H1 (cell line): ENCODE data around the gene FERMT2. TPM values are rescaled to one million over a fixed set of nuclear protein-coding genes. Genes with fewer than 3 reads are reported as not detected.

Experiments used
- CTCF ChIA-PET: fragments of 300-600 bp; sonication (Branson Sonifier 250); formaldehyde crosslinking; loops from one replicate; lab custom pipeline; 2021; ENCODE audit not compliant: partially characterized antibody; lab: Charles Lee
- POLR2A ChIA-PET: fragments of 300-600 bp; sonication (Branson Sonifier 250); formaldehyde crosslinking; loops from one replicate; lab custom pipeline; 2021; ENCODE audit warnings: inconsistent platforms; ENCODE audit not compliant: partially characterized antibody; lab: Charles Lee
- DNase-seq, 2 experiments: peaks; one replicate each; pipeline versions ENCODE4 v3.0.0 to v3.0.0-alpha.2; 2010 to 2022; ENCODE audit warnings: low spot score in 2 of 2, low read depth in 1 of 2, mixed read lengths in 1 of 2
- FAIRE-seq: peaks from 2 replicates; lab custom pipeline; 2011; peaks lifted over from hg19 to GRCh38; lab: Jason Lieb, UNC
- H2AFZ ChIP-seq: 2 replicates; pipeline ENCODE4 v1.8.1; 2012; ENCODE audit warnings: low read length, inconsistent platforms
- H2AK5ac ChIP-seq: 2 replicates; pipeline ENCODE4 v1.6.1; 2013; ENCODE audit warnings: low read depth, low read length
- H2BK120ac ChIP-seq: replicated peaks from 2 replicates; pipeline ENCODE3; 2013; ENCODE audit warnings: low read depth, low read length, inconsistent platforms
- H2BK12ac ChIP-seq: 2 replicates; pipeline ENCODE4 v1.6.1; 2013; ENCODE audit warnings: low read depth, low read length
- H2BK15ac ChIP-seq: 2 replicates; pipeline ENCODE4 v1.6.1; 2013; ENCODE audit warnings: low read length
- H2BK20ac ChIP-seq: 2 replicates; pipeline ENCODE4 v1.6.1; 2013; ENCODE audit warnings: low read length
- H2BK5ac ChIP-seq: 2 replicates; pipeline ENCODE4 v1.6.1; 2013; ENCODE audit warnings: low read depth, low read length
- H3K14ac ChIP-seq: 2 replicates; pipeline ENCODE4 v1.6.1; 2013; ENCODE audit warnings: inconsistent platforms; ENCODE audit not compliant: insufficient read length
- H3K18ac ChIP-seq: 2 replicates; pipeline ENCODE4 v1.6.1; 2013; ENCODE audit warnings: low read length; ENCODE audit errors: extremely low read depth
- H3K23ac ChIP-seq: 2 replicates; pipeline ENCODE4 v1.6.1; 2013; ENCODE audit warnings: inconsistent platforms; ENCODE audit not compliant: insufficient read length
- H3K23me2 ChIP-seq: 2 replicates; pipeline ENCODE4 v1.6.1; 2013; ENCODE audit warnings: low read depth, low read length
- H3K27ac ChIP-seq: 2 replicates; pipeline ENCODE4 v1.6.1; 2011; ENCODE audit warnings: low read depth, low read length, inconsistent platforms
- H3K27me3 ChIP-seq, 4 experiments: replicated peaks in 1 of 4; 1 replicate in 1 of 4; 2 replicates in 3 of 4; pipeline versions ENCODE4 v1.6.1 to v1.8.1; 2011 to 2013; ENCODE audit warnings: low read length in 3 of 4, mild to moderate bottlenecking in 3 of 4, inconsistent platforms in 2 of 4, mixed read lengths in 2 of 4, moderate library complexity in 1 of 4; ENCODE audit not compliant: control insufficient read depth in 3 of 4, insufficient read depth in 3 of 4; ENCODE audit errors: extremely low read depth in 1 of 4
- H3K36me3 ChIP-seq, 4 experiments: 2 replicates each; pipeline versions ENCODE4 v1.6.1 to v1.8.1; 2011 to 2013; ENCODE audit warnings: mild to moderate bottlenecking in 4 of 4, low read length in 3 of 4, moderate library complexity in 2 of 4, control low read depth in 1 of 4, inconsistent platforms in 1 of 4; ENCODE audit not compliant: insufficient read depth in 4 of 4, control insufficient read depth in 2 of 4
- H3K4ac ChIP-seq: replicated peaks from 2 replicates; pipeline ENCODE3; 2013; ENCODE audit warnings: low read length, low read depth, mixed read lengths, inconsistent platforms; ENCODE audit not compliant: insufficient read length
- H3K4me1 ChIP-seq, 4 experiments: replicated peaks in 1 of 4; 1 replicate in 1 of 4; 2 replicates in 3 of 4; pipeline versions ENCODE4 v1.6.1 to v1.8.1; 2011 to 2013; ENCODE audit warnings: low read length in 3 of 4, inconsistent platforms in 2 of 4, mixed read lengths in 1 of 4; ENCODE audit not compliant: insufficient read depth in 4 of 4, control insufficient read depth in 3 of 4
- H3K4me2 ChIP-seq, 2 experiments: 2 replicates each; pipeline versions ENCODE4 v1.6.1 to v1.8.1; 2011 to 2013; ENCODE audit warnings: low read depth in 2 of 2, low read length in 2 of 2, control low read depth in 1 of 2, inconsistent platforms in 1 of 2, mild to moderate bottlenecking in 1 of 2; ENCODE audit not compliant: insufficient read depth in 1 of 2
- H3K4me3 ChIP-seq, 4 experiments: fragments of 200-600, 300-600 bp in 1 of 4; sonication (generic), shearing (Covaris generic), sonication (Bioruptor Twin) in 1 of 4; 2 replicates each; pipeline versions ENCODE4 v1.5.1 to v1.8.1; 2011 to 2016; ENCODE audit warnings: low read length in 4 of 4, low read depth in 3 of 4, control low read depth in 2 of 4, inconsistent platforms in 2 of 4, mild to moderate bottlenecking in 2 of 4, mixed read lengths in 1 of 4, moderate library complexity in 1 of 4; ENCODE audit not compliant: insufficient read depth in 2 of 4; ENCODE audit errors: extremely low read depth in 1 of 4
- H3K56ac ChIP-seq: replicated peaks from 2 replicates; pipeline ENCODE3; 2013; ENCODE audit warnings: low read depth, mild to moderate bottlenecking, mixed read lengths, low read length, inconsistent platforms; ENCODE audit not compliant: insufficient read length
- H3K79me1 ChIP-seq: 2 replicates; pipeline ENCODE4 v1.6.1; 2013; ENCODE audit warnings: low read depth, low read length, control low read depth
- H3K79me2 ChIP-seq, 2 experiments: 2 replicates each; pipeline versions ENCODE4 v1.6.1 to v1.8.1; 2012 to 2013; ENCODE audit warnings: low read length in 2 of 2, mild to moderate bottlenecking in 2 of 2, inconsistent platforms in 1 of 2; ENCODE audit not compliant: insufficient read depth in 2 of 2, control insufficient read depth in 1 of 2
- H3K9ac ChIP-seq, 4 experiments: replicated peaks in 1 of 4; 1 replicate in 1 of 4; 2 replicates in 3 of 4; pipeline versions ENCODE4 v1.6.1 to v1.8.1; 2011 to 2013; ENCODE audit warnings: low read depth in 3 of 4, low read length in 3 of 4, control low read depth in 2 of 4, mild to moderate bottlenecking in 2 of 4, moderate library complexity in 2 of 4, inconsistent platforms in 1 of 4; ENCODE audit errors: extremely low read depth in 1 of 4
- H3K9me3 ChIP-seq, 2 experiments: 2 replicates each; pipeline versions ENCODE4 v1.6.1 to v1.8.1; 2012 to 2013; ENCODE audit warnings: mild to moderate bottlenecking in 2 of 2, moderate library complexity in 2 of 2, control low read depth in 1 of 2, inconsistent platforms in 1 of 2, low read depth in 1 of 2, low read length in 1 of 2, mixed read lengths in 1 of 2; ENCODE audit not compliant: insufficient read depth in 2 of 2
- H4K20me1 ChIP-seq, 2 experiments: replicated peaks in 1 of 2; 2 replicates each; pipeline versions ENCODE3 to v1.8.1; 2011 to 2013; ENCODE audit warnings: inconsistent platforms in 2 of 2, low read length in 2 of 2, mild to moderate bottlenecking in 1 of 2; ENCODE audit not compliant: insufficient read depth in 2 of 2, control insufficient read depth in 1 of 2
- H4K5ac ChIP-seq: 2 replicates; pipeline ENCODE4 v1.6.1; 2013; ENCODE audit warnings: low read length, low read depth, mixed read lengths, inconsistent platforms; ENCODE audit not compliant: insufficient read length
- H4K8ac ChIP-seq: 2 replicates; pipeline ENCODE4 v1.8.0; 2013; ENCODE audit warnings: mild to moderate bottlenecking, moderate library complexity, low read length, inconsistent platforms; ENCODE audit not compliant: insufficient read depth; ENCODE audit errors: extremely low read depth
- H4K91ac ChIP-seq: replicated peaks from 2 replicates; pipeline ENCODE3; 2013; ENCODE audit warnings: low read length, mixed read lengths, inconsistent platforms; ENCODE audit not compliant: insufficient read length
- CREB1 ChIP-seq: IDR thresholded peaks from 2 replicates; pipeline ENCODE4 v1.6.1; 2012; ENCODE audit warnings: inconsistent platforms
- EZH2 ChIP-seq: fragments of 200-600 bp; sonication (generic); IDR thresholded peaks from 2 replicates; pipeline ENCODE4 v1.7.1; 2012; ENCODE audit warnings: low read depth, mild to moderate bottlenecking, moderate library complexity, low read length, inconsistent platforms; ENCODE audit not compliant: severe bottlenecking
- JUN ChIP-seq: IDR thresholded peaks from 2 replicates; pipeline ENCODE4 v1.6.1; 2011; ENCODE audit warnings: low read depth, mild to moderate bottlenecking, improper control_type of control experiment, low read length
- JUND ChIP-seq: IDR thresholded peaks from 2 replicates; pipeline ENCODE4 v1.6.1; 2011; ENCODE audit warnings: mild to moderate bottlenecking, improper control_type of control experiment, low read length
- SIRT6 ChIP-seq: IDR thresholded peaks from one replicate; pipeline ENCODE4 v1.7.1; 2012; ENCODE audit warnings: low read length, inconsistent platforms
- WGBS, 2 experiments: shearing (Covaris generic) in 1 of 2; methylation state at CpG; one replicate each; pipeline versions ENCODE4 v1.1.6 to v1.1.7; 2013 to 2015; ENCODE audit warnings: low lambda C conversion rate in 2 of 2, mixed read lengths in 2 of 2, inconsistent platforms in 1 of 2, low coverage in 1 of 2, missing lambda C conversion rate in 1 of 2; ENCODE audit not compliant: insufficient replicate concordance in 2 of 2, insufficient coverage in 1 of 2, insufficient read length in 1 of 2; ENCODE audit errors: extremely low coverage in 1 of 2, missing lambda C conversion rate in 1 of 2; 5-methylcytosine and 5-hydroxymethylcytosine counted together
- polyA plus RNA-seq, 7 experiments: library from polyadenylated mRNA; depleted of rRNA in 3 of 7; stranded (reverse) in 5 of 7; unstranded in 2 of 7; fragments of >200 nt in 5 of 7; fragments of 200-250 nt in 2 of 7; gene quantifications; 1 replicate in 5 of 7; 2 replicates in 1 of 7; 4 replicates in 1 of 7; pipeline versions ENCODE4 v1.2.1 to v1.2.3, GENCODE V29; 2011 to 2013; ENCODE audit warnings: missing spikeins in 2 of 7, mixed read lengths in 2 of 7
- total RNA-seq: library from RNA; stranded (reverse); fragmentation: NEBNext Ultra II Directional; extraction: Animal tissue kit (Norgen Biotek cat#: 25700); gene quantifications from 2 replicates; pipeline ENCODE4 v1.2.1, GENCODE V29; 2021

The FERMT2 gene
- total and polyA plus RNA-seq, 2 of the 8 experiments (the other 6 are each of a cell fraction or from before 2014, with no cell fraction given), result 53.3 to 142 TPM

- H3K27ac ChIP-seq, result no peak overlapping the region
- H3K14ac ChIP-seq, result no peak overlapping the region
- H3K27me3 ChIP-seq, result no peaks in the 10 kb centered on the region
- no peak overlapping the region for H2BK12ac ChIP-seq
- no peak overlapping the region for H3K18ac ChIP-seq
- no peak overlapping the region for H2BK5ac ChIP-seq
- no peaks in the 10 kb centered on the region for H3K79me1 ChIP-seq
- no peak for FAIRE-seq
- no peak overlapping the region for H4K5ac ChIP-seq
- WGBS, 2 experiments, result 98% methylated on average over 4 of the region's 4 CpGs; no CpG with 5 or more reads in 1 of the 2 experiments
- no peak overlapping the region for H4K91ac ChIP-seq
- H4K8ac ChIP-seq, result no peak overlapping the region
- no peak for DNase-seq
- H3K4me1 ChIP-seq, result peaks cover 0 to 3% (median 0%) of the 10 kb centered on the region in 4 experiments; a peak in 1 of 7 replicates
- no peak overlapping the region for H2AFZ ChIP-seq
- no peak overlapping the region for H3K56ac ChIP-seq
- no peaks in the 10 kb centered on the region for H3K79me2 ChIP-seq
- H3K9me3 ChIP-seq, result no peaks in the 10 kb centered on the region
- H3K4me2 ChIP-seq, result no peak overlapping the region
- H2BK120ac ChIP-seq, result no peak overlapping the region
- no peak overlapping the region for H3K23ac ChIP-seq
- POLR2A ChIA-PET, result interaction anchor here (1.1 kb wide), 1 partner anchor 16 kb away, joined by 4 read pairs; no protein-coding TSS in a partner anchor
- peaks cover 6 to 38% (median 20%) of the 10 kb centered on the region in 4 experiments; a peak in 7 of 8 replicates for H3K36me3 ChIP-seq
- CTCF ChIA-PET, result no interaction called here
- H4K20me1 ChIP-seq, result no peaks in the 10 kb centered on the region
- no peaks in the 10 kb centered on the region for H3K23me2 ChIP-seq
- H3K9ac ChIP-seq, result no peak overlapping the region
- H3K4me3 ChIP-seq, result no peak overlapping the region
- no peak overlapping the region for H2BK20ac ChIP-seq
- TF ChIP-seq JUN, result no peak
- TF ChIP-seq EZH2, result no peak
- no peak for TF ChIP-seq SIRT6
- TF ChIP-seq JUND, result no peak
- no peak for TF ChIP-seq CREB1
- H3K4ac ChIP-seq, result no peak overlapping the region
- H2AK5ac ChIP-seq, result no peak overlapping the region
- no peak overlapping the region for H2BK15ac ChIP-seq
Observed at GRCh38 chr14:52856139-52856538, 94.7 kb downstream of the FERMT2 start.
